Liver (tissue), 9 donors: ENCODE data around the gene DNAH1. TPM values are rescaled to one million over a fixed set of nuclear protein-coding genes. Genes with fewer than 3 reads are reported as not detected.

ENCODE experiments used
- DNase-seq: peaks from one replicate; pipeline ENCODE4 v3.0.0-alpha.2; 2017; ENCODE audit warnings: low spot score
- H3K27ac ChIP-seq, 2 donors: one replicate each; pipeline ENCODE4 v1.7.0; 2013; ENCODE audit warnings: inconsistent platforms in 2 of 2, low read length in 2 of 2, control low read depth in 1 of 2, low read depth in 1 of 2, mild to moderate bottlenecking in 1 of 2
- H3K27me3 ChIP-seq, 4 donors: one replicate each; pipeline versions ENCODE4 v1.6.1 to v1.7.0; 2013; ENCODE audit warnings: low read length in 3 of 4, inconsistent platforms in 1 of 4, mild to moderate bottlenecking in 1 of 4, moderate library complexity in 1 of 4; ENCODE audit not compliant: control insufficient read depth in 4 of 4, insufficient read depth in 4 of 4
- H3K36me3 ChIP-seq, 4 donors: one replicate each; pipeline versions ENCODE4 v1.6.1 to v1.7.0; 2013; ENCODE audit warnings: low read length in 3 of 4, mild to moderate bottlenecking in 3 of 4, low read depth in 1 of 4, moderate library complexity in 1 of 4; ENCODE audit not compliant: control insufficient read depth in 4 of 4, insufficient read depth in 3 of 4
- H3K4me1 ChIP-seq, 4 donors: one replicate each; pipeline versions ENCODE4 v1.6.1 to v1.7.0; 2013; ENCODE audit warnings: low read length in 3 of 4, mild to moderate bottlenecking in 3 of 4, moderate library complexity in 1 of 4; ENCODE audit not compliant: control insufficient read depth in 4 of 4, insufficient read depth in 4 of 4
- H3K4me3 ChIP-seq, 3 donors: one replicate each; pipeline versions ENCODE4 v1.6.1 to v1.7.0; 2013; ENCODE audit warnings: low read length in 3 of 3, control low read depth in 1 of 3, low read depth in 1 of 3, mild to moderate bottlenecking in 1 of 3
- H3K9ac ChIP-seq, 2 donors: one replicate each; pipeline ENCODE4 v1.7.0; 2013; ENCODE audit warnings: low read length in 2 of 2, mild to moderate bottlenecking in 2 of 2, moderate library complexity in 2 of 2, control low read depth in 1 of 2, low read depth in 1 of 2
- H3K9me3 ChIP-seq, 4 donors: one replicate each; pipeline versions ENCODE4 v1.6.1 to v1.7.0; 2013; ENCODE audit warnings: low read length in 3 of 4; ENCODE audit not compliant: control insufficient read depth in 4 of 4
- FOXA1 ChIP-seq: IDR thresholded peaks from 2 replicates; pipeline ENCODE4 v1.6.1; 2016; ENCODE audit warnings: antibody characterized with exemption
- FOXA2 ChIP-seq: IDR thresholded peaks from 2 replicates; pipeline ENCODE4 v1.6.1; 2016; ENCODE audit warnings: antibody characterized with exemption
- GABPA ChIP-seq, 2 donors: IDR thresholded peaks in 1 of 2; conservative IDR thresholded peaks in 1 of 2; 2 replicates each; pipeline ENCODE4 v1.6.1; 2016; ENCODE audit warnings: antibody characterized with exemption in 2 of 2, mild to moderate bottlenecking in 1 of 2, moderate library complexity in 1 of 2
- HNF4A ChIP-seq, 2 donors: conservative IDR thresholded peaks; 2 replicates each; pipeline ENCODE4 v1.6.1; 2016; ENCODE audit warnings: antibody characterized with exemption in 2 of 2, mild to moderate bottlenecking in 2 of 2
- HNF4G ChIP-seq: IDR thresholded peaks from 2 replicates; pipeline ENCODE4 v1.6.1; 2016; ENCODE audit warnings: antibody characterized with exemption
- JUND ChIP-seq, 2 donors: IDR thresholded peaks; 2 replicates each; pipeline ENCODE4 v1.6.1; 2016; ENCODE audit warnings: antibody characterized with exemption in 2 of 2
- NR2F2 ChIP-seq: IDR thresholded peaks from 2 replicates; pipeline ENCODE4 v1.6.1; 2016; ENCODE audit warnings: antibody characterized with exemption
- RAD21 ChIP-seq, 2 donors: IDR thresholded peaks; 2 replicates each; pipeline ENCODE4 v1.6.1; 2016; ENCODE audit warnings: antibody characterized with exemption in 2 of 2, mild to moderate bottlenecking in 2 of 2
- REST ChIP-seq: IDR thresholded peaks from 2 replicates; pipeline ENCODE4 v1.6.1; 2016; ENCODE audit warnings: antibody characterized with exemption, mild to moderate bottlenecking
- RXRA ChIP-seq, 2 donors: IDR thresholded peaks; 2 replicates each; pipeline ENCODE4 v1.6.1; 2017 to 2018; ENCODE audit warnings: antibody characterized with exemption in 2 of 2, mild to moderate bottlenecking in 1 of 2
- TAF1 ChIP-seq: conservative IDR thresholded peaks from 2 replicates; pipeline ENCODE4 v1.6.1; 2016; ENCODE audit warnings: antibody characterized with exemption, mild to moderate bottlenecking
- YY1 ChIP-seq: IDR thresholded peaks from 2 replicates; pipeline ENCODE4 v1.6.1; 2016; ENCODE audit warnings: antibody characterized with exemption, mild to moderate bottlenecking
- WGBS: extraction: QIAGEN DNeasy Blood & Tissue Kit; methylation state at CpG from one replicate; pipeline ENCODE4 v1.1.7; 2013; 5-methylcytosine and 5-hydroxymethylcytosine counted together
- polyA plus RNA-seq, 2 donors: library from polyadenylated mRNA; stranded (reverse) in 1 of 2; unstranded in 1 of 2; fragments of 200-250 nt in 1 of 2; fragments of >200 nt in 1 of 2; fragmentation: Nextera tagmentation in 1 of 2; extraction: Ambion mirVana in 1 of 2; gene quantifications; one replicate each; pipeline versions ENCODE4 v1.2.1 to v1.2.3, GENCODE V29; 2013 to 2015
- total RNA-seq, 2 donors: library from RNA; depleted of rRNA; stranded (reverse); fragments of >200 nt; gene quantifications; one replicate each; pipeline ENCODE4 v1.2.3, GENCODE V29; 2014
- TF ChIP-seq, protein P1 (sequence below): IDR thresholded peaks from 2 replicates; pipeline ENCODE4 v1.6.1; 2016; ENCODE audit warnings: antibody characterized with exemption
- TF ChIP-seq, protein P2 (sequence below): fragments of 150-350 bp; IDR thresholded peaks from 2 replicates; pipeline ENCODE4 v1.5.1; 2017; ENCODE audit warnings: improper control_type of control experiment, low read depth, low read length; ENCODE audit not compliant: missing input control
- TF ChIP-seq, protein P3 (sequence below): IDR thresholded peaks from 2 replicates; pipeline ENCODE4 v1.6.1; 2016; ENCODE audit warnings: antibody characterized with exemption
- donor health status: healthy.
- donor health status: healthy.
- donor health status: healthy.
- donor health status: healthy.
- donor health status: healthy.

DNAH1 gene
- total and polyA plus RNA-seq, 4 donors: 1.5 to 6.0 (median 2.5) TPM

DNA sequence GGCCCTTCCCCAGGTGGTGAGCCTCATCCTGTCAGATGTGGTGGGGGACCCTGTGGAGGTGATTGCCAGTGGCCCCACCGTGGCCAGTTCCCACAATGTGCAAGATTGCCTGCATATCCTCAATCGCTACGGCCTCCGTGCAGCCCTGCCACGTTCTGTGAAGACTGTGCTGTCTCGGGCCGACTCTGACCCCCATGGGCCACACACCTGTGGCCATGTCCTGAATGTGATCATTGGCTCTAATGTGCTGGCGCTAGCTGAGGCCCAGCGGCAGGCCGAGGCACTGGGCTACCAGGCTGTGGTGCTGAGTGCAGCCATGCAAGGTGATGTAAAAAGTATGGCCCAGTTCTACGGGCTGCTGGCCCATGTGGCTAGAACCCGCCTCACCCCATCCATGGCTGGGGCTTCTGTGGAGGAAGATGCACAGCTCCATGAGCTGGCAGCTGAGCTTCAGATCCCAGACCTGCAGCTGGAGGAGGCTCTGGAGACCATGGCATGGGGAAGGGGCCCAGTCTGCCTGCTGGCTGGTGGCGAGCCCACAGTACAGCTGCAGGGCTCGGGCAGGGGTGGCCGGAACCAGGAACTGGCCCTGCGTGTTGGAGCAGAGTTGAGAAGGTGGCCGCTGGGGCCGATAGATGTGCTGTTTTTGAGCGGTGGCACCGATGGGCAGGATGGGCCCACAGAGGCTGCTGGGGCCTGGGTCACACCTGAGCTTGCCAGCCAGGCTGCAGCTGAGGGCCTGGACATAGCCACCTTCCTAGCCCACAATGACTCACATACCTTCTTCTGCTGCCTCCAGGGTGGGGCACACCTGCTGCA lies 23.7 kb upstream of the DNAH1 start:
- Histone ChIP-seq H3K27ac (peak overlapping the region; percentile 83 to 98), H3K9me3 (no peaks in the 10 kb centered on the region), H3K4me3 (peak overlapping the region; percentile 71 to 95 (median 90)), H3K9ac (peak overlapping the region in 1 of 2 donors; percentile 90), H3K36me3 (peaks cover 3 to 6% (median 5%) of the 10 kb centered on the region in 4 donors), H3K27me3 (no peaks in the 10 kb centered on the region), H3K4me1 (peaks cover 14 to 82% (median 56%) of the 10 kb centered on the region in 4 donors)
- DNase-seq: no peak
- TF ChIP-seq, protein P1, sequence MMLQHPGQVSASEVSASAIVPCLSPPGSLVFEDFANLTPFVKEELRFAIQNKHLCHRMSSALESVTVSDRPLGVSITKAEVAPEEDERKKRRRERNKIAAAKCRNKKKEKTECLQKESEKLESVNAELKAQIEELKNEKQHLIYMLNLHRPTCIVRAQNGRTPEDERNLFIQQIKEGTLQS: no peak
- TF ChIP-seq JUND (IDR thresholded peaks at IDR 0.05) (no peak), HNF4G (no peak), FOXA1 (no peak), HNF4A (conservative IDR thresholded peaks at IDR 0.05) (no peak), REST (no peak), FOXA2 (no peak)
- TF ChIP-seq, protein P2, sequence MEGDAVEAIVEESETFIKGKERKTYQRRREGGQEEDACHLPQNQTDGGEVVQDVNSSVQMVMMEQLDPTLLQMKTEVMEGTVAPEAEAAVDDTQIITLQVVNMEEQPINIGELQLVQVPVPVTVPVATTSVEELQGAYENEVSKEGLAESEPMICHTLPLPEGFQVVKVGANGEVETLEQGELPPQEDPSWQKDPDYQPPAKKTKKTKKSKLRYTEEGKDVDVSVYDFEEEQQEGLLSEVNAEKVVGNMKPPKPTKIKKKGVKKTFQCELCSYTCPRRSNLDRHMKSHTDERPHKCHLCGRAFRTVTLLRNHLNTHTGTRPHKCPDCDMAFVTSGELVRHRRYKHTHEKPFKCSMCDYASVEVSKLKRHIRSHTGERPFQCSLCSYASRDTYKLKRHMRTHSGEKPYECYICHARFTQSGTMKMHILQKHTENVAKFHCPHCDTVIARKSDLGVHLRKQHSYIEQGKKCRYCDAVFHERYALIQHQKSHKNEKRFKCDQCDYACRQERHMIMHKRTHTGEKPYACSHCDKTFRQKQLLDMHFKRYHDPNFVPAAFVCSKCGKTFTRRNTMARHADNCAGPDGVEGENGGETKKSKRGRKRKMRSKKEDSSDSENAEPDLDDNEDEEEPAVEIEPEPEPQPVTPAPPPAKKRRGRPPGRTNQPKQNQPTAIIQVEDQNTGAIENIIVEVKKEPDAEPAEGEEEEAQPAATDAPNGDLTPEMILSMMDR: no peak
- 67% methylated on average over 20 of the region's 20 CpGs for WGBS

DNA sequence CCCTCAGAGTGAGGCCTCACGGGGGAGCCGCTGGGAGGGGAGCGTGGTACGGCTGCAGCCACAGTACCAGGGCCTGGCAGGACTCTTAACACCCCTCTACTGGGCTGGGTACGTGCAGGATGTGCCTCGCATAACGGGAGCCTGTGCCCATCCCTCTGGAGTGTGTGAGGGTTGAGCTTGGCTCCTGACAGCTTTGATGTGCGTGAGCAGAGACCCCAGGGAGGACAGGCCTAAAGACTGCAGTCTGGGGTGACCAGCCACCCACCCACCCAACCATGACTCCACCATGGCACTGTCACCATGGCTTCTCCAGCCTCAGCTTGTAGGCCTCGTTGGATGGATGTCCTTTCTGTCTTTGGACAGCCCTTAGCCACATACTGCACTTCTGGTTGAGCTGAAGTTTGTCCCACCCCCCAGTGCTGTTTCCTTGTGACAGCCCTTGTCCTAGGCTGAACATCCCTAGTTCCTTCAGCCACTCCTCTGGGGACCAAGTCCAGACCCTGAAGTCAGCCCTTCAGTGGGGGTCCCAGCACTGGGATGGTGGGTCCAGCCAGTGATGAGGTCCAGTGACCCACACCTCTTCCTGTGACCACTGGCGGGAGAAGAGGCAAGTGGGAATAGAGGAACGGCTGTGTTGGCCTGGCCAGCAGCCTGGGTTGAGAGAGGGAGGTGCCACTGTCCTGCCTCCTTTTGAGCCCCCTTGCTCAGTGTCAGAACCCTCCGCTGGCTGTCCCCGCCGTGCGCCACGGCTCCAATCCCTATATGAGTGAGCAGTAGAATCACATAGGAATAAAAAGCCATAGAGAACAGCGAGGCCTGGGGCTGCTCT lies 22.4 kb upstream of the DNAH1 start:
- Histone ChIP-seq H3K27me3 (no peaks in the 10 kb centered on the region), H3K27ac (no peak overlapping the region), H3K4me1 (peaks cover 11 to 88% (median 57%) of the 10 kb centered on the region in 4 donors), H3K9me3 (no peaks in the 10 kb centered on the region), H3K4me3 (no peak overlapping the region), H3K36me3 (peaks cover 3 to 6% (median 5%) of the 10 kb centered on the region in 4 donors), H3K9ac (no peak overlapping the region)
- no peak for DNase-seq
- WGBS: 85% methylated on average over 17 of the region's 17 CpGs
- TF ChIP-seq RXRA (IDR thresholded peaks at IDR 0.05) (no peak), RAD21 (IDR thresholded peaks at IDR 0.05) (no peak), GABPA (IDR thresholded peaks at IDR 0.05 in 1 of 2, conservative IDR thresholded peaks at IDR 0.05 in 1 of 2) (no peak), YY1 (no peak), REST (no peak), FOXA1 (no peak), TAF1 (no peak), FOXA2 (no peak), NR2F2 (no peak)
- TF ChIP-seq, protein P3, sequence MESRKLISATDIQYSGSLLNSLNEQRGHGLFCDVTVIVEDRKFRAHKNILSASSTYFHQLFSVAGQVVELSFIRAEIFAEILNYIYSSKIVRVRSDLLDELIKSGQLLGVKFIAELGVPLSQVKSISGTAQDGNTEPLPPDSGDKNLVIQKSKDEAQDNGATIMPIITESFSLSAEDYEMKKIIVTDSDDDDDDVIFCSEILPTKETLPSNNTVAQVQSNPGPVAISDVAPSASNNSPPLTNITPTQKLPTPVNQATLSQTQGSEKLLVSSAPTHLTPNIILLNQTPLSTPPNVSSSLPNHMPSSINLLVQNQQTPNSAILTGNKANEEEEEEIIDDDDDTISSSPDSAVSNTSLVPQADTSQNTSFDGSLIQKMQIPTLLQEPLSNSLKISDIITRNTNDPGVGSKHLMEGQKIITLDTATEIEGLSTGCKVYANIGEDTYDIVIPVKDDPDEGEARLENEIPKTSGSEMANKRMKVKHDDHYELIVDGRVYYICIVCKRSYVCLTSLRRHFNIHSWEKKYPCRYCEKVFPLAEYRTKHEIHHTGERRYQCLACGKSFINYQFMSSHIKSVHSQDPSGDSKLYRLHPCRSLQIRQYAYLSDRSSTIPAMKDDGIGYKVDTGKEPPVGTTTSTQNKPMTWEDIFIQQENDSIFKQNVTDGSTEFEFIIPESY: no peak
